ENCODE results near the gene NRG2.

Gene NRG2

DNA sequence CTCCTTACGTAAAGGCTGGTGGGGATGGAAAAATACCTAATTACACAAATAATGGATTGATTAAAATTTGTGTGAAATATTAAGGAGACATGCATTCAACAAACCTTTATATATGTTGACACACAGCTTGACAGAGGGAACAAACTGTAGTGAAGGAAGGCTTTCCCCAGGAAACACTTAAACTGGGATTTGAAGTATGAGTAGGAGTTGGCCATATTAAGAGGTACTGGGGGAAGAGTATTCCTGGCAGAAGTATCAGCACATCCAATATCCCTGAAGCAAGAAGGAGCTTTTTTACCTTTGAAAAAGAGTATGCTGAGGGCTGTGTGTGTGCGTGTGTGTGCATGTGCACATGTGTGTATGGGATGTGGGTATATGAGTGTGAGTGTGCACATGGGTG, 136.4 kb downstream of the NRG2 start:
- no peak for TF ChIP-seq CTCF (IDR thresholded peaks at IDR 0.05; ENCODE audit: low read depth, low read length)
- Histone ChIP-seq H3K4me3 (ENCODE audit: low read depth, low read length) (no peak overlapping the region), H3K27me3 (ENCODE audit: insufficient read depth, low read depth, severe bottlenecking) (peaks cover 10% of the 10 kb centered on the region), H3K9me3 (ENCODE audit: severe bottlenecking) (no peaks in the 10 kb centered on the region), H3K36me3 (no peaks in the 10 kb centered on the region), H3K27ac (no peak overlapping the region)
- no peak for DNase-seq

- Histone ChIP-seq H3K27ac (peak overlapping the region; percentile 46), H3K4me3 (ENCODE audit: low read depth, low read length) (peak overlapping the region; percentile 62), H3K36me3 (no peaks in the 10 kb centered on the region), H3K27me3 (ENCODE audit: insufficient read depth, low read depth, severe bottlenecking) (peaks cover 10% of the 10 kb centered on the region), H3K9me3 (ENCODE audit: severe bottlenecking) (no peaks in the 10 kb centered on the region)
- TF ChIP-seq CTCF (IDR thresholded peaks at IDR 0.05; ENCODE audit: low read depth, low read length) = no peak
- peak; percentile 67 for DNase-seq
Observed at GRCh38 chr5:139904816-139905661, 138.1 kb downstream of the NRG2 start.

- DNase-seq = no peak
- TF ChIP-seq CTCF (IDR thresholded peaks at IDR 0.05; ENCODE audit: low read depth, low read length) = no peak
- H3K36me3 ChIP-seq = no peaks in the 10 kb centered on the region
- peaks cover 10% of the 10 kb centered on the region for H3K27me3 ChIP-seq (ENCODE audit: insufficient read depth, low read depth, severe bottlenecking)
- peak overlapping the region; percentile 62 for H3K4me3 ChIP-seq (ENCODE audit: low read depth, low read length)
- H3K27ac ChIP-seq = peak overlapping the region; percentile 46
- H3K9me3 ChIP-seq (ENCODE audit: severe bottlenecking) = no peaks in the 10 kb centered on the region
Observed at GRCh38 chr5:139904566-139904815, 138.6 kb downstream of the NRG2 start.

DNA sequence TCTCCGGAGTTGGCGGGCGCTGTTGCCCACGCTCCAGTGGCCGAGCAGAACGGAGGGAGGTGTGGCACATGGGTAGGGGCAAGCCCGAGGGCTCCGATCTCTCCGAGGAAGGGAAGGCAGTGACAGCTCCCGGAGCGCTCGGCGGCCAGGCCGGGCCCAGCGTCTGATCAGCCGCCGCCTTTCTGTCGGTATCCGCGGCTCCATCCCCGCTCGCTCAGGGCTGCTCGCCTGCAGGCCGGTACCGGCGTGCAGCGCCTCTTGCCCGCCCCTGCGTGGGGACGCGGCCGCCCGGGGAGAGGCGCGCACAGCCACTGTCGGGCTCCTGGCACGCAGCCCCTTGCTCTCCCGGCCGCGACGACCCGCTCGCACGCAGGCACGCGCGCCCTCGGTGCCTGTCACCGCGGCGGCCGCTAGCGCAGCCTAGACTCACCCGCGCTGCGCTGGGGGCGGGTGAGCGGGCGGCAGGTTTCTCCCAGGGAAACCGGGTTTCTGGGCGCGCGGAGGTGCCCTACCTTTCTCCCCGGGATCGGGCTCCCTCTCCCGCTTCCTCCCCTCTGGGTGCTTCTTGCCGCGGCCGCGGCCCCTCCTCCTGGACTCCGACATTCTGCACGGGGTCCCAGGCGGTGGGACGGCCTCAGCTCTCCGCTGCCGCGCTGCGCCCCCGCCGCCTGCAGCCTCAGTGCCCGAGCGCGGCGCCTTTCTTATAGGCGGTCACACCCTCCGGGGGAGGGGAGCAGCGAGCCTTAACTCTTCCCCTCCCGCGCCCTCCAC, 139.1 kb downstream of the NRG2 start:
- Histone ChIP-seq H3K4me3 (ENCODE audit: low read depth, low read length) (peak overlapping the region; percentile 62), H3K9me3 (ENCODE audit: severe bottlenecking) (no peaks in the 10 kb centered on the region), H3K27ac (peak overlapping the region; percentile 46), H3K27me3 (ENCODE audit: insufficient read depth, low read depth, severe bottlenecking) (peaks cover 10% of the 10 kb centered on the region), H3K36me3 (no peaks in the 10 kb centered on the region)
- DNase-seq = peak; percentile 62
- TF ChIP-seq CTCF (IDR thresholded peaks at IDR 0.05; ENCODE audit: low read depth, low read length) = no peak

DNA sequence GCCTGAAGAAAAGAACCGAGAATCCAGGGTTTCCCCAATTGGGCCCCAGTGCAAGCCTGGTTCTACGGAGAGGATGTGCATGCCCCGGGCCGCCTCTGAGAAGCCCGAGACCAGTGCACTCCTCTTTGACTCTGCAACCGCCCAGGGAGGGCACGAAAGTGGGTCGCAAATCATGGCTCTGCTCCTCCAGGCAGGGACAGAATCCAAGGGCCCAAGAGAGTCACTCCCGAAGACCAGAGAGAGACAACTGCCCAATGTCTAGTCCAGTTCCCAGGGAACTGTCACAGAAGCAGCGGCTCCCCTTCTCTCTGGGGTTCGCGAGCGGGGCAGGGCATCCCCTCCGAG, 139.7 kb downstream of the NRG2 start:
- H3K4me3 ChIP-seq (ENCODE audit: low read depth, low read length) = peak overlapping the region; percentile 62
- TF ChIP-seq CTCF (IDR thresholded peaks at IDR 0.05; ENCODE audit: low read depth, low read length) = no peak

More for the DNA sequence above, 139.7 kb downstream of the NRG2 start:
- Histone ChIP-seq H3K27ac (no peak overlapping the region), H3K9me3 (ENCODE audit: severe bottlenecking) (no peaks in the 10 kb centered on the region), H3K36me3 (no peaks in the 10 kb centered on the region), H3K27me3 (ENCODE audit: insufficient read depth, low read depth, severe bottlenecking) (peaks cover 10% of the 10 kb centered on the region)
- no peak for DNase-seq

Data from WERI-Rb-1 (cell line).